Heart right ventricle (tissue), 16 donors: Measurements from ENCODE around the gene CD55. TPM values are rescaled to one million over a fixed set of nuclear protein-coding genes. Genes with fewer than 3 reads are reported as not detected.
A peak's percentile ranks its signal among the peaks of the same experiment; 100 is the strongest.

ENCODE experiments used
- ATAC-seq, 8 donors: fragments of 200-7000 bp; cut with Tn5 transposase; one replicate each; pipeline ENCODE4 v1.9.1; 2020; ENCODE audit warnings: mild to moderate bottlenecking in 8 of 8, moderate library complexity in 8 of 8, moderate number of reproducible peaks in 1 of 8
- DNase-seq, 2 donors: peaks; one replicate each; pipeline ENCODE4 v3.0.0-alpha.2; 2020
- H3K27ac ChIP-seq, 10 donors: fragments of 200-600 bp; sonication (generic) in 2 of 10; one replicate each; pipeline versions ENCODE4 v1.5.0 to v1.8.0; 2020 to 2022; ENCODE audit warnings: mild to moderate bottlenecking in 3 of 10
- H3K27me3 ChIP-seq, 7 donors: fragments of 200-600 bp; one replicate each; pipeline ENCODE4 v1.8.0; 2021 to 2022; ENCODE audit warnings: mild to moderate bottlenecking in 2 of 7
- H3K36me3 ChIP-seq, 9 donors: fragments of 200-600 bp; sonication (generic) in 1 of 9; one replicate each; pipeline versions ENCODE4 v1.5.0 to v1.8.0; 2020 to 2022; ENCODE audit warnings: mild to moderate bottlenecking in 2 of 9
- H3K4me1 ChIP-seq, 9 donors: fragments of 200-600 bp; sonication (generic) in 1 of 9; one replicate each; pipeline versions ENCODE4 v1.5.0 to v1.8.0; 2020 to 2022; ENCODE audit warnings: mild to moderate bottlenecking in 4 of 9
- H3K4me3 ChIP-seq, 10 donors: fragments of 200-600 bp; sonication (generic) in 2 of 10; one replicate each; pipeline versions ENCODE4 v1.5.0 to v1.8.0; 2020 to 2022; ENCODE audit warnings: mild to moderate bottlenecking in 7 of 10, moderate library complexity in 2 of 10
- H3K9me3 ChIP-seq, 11 donors: fragments of 200-600 bp in 10 of 11; sonication (generic) in 2 of 11; one replicate each; pipeline versions ENCODE4 v1.5.0 to v1.8.0; 2013 to 2022; ENCODE audit warnings: mild to moderate bottlenecking in 2 of 11, control low read depth in 1 of 11, moderate library complexity in 1 of 11
- WGBS, 2 donors: extraction: QIAGEN DNeasy Blood & Tissue Kit; methylation state at CpG; one replicate each; pipeline ENCODE4 v1.1.7; 2013; ENCODE audit warnings: inconsistent platforms in 1 of 2; 5-methylcytosine and 5-hydroxymethylcytosine counted together
- intact Hi-C, 10 donors: fragments of 100-400 bp; cut with DNase I; formaldehyde crosslinking; loops; one replicate each; pipeline versions ENCODE4 v1.11.1 to v1.14.2; 2022
- polyA plus RNA-seq, 2 donors: library from polyadenylated mRNA; stranded (reverse); fragments of 200-250 nt; gene quantifications; one replicate each; pipeline ENCODE4 v1.2.3, GENCODE V29; 2013
- total RNA-seq, 10 donors: library from RNA; stranded (reverse); fragmentation: NEBNext Ultra II Directional in 3 of 10; extraction: Animal tissue kit (Norgen Biotek cat#: 25700) in 3 of 10; gene quantifications; one replicate each; pipeline versions ENCODE4 v1.2.1 to v1.2.4, GENCODE V29; 2021 to 2023
- TF ChIP-seq, protein P1 (sequence below), 9 donors: fragments of 200-600 bp; sonication (generic) in 2 of 9; IDR thresholded peaks; one replicate each; pipeline versions ENCODE4 v1.5.0 to v1.8.0; 2021 to 2022; ENCODE audit warnings: antibody characterized with exemption in 9 of 9, mild to moderate bottlenecking in 5 of 9, moderate library complexity in 1 of 9
- donor health status: Arrhythmogenic right ventricular cardiomyopathy.
- donor health status: ischemic (EF 13 %, LVEDD 7.1; RV severe dilation, severe dysfunction).
- donor health status: healthy with polysubstance abuse.
- donor health status: DM: no; HTN: yes; CAD: no.
- donor health status: DM: no; HTN: no; CAD: no.
- donor health status: ischemic (EF 25% LVEDD 6.9; RV normal size, moderate dysfunction).
- donor health status: ischemic (EF 25% LVEDD 5.7; RV mildly dilated, moderate dysfunction).
- donor health status: healthy.
- donor health status: DM: yes; HTN: yes; CAD: no.
- donor health status: Ischemic cardiomyopathy.
- donor health status: ischemic (EF 35%, LVEDD 5.7; RV mildly dilated, moderate dysfunction).
- donor health status: nonischemic (EF 11% LVEDD 7.7; RV severe dilation, severe dysfunction).
- donor health status: DM: yes; HTN: yes; CAD: no.
- donor health status: PGD.
- donor health status: ischemic (EF 29% LVEDD 5.4; RV normal size, mild dysfunction).
- donor health status: nonischemic (EF 23%, LVEDD 6.1; RV moderate dilation, normal function).

Gene CD55
- total and polyA plus RNA-seq, 12 donors: 25.3 to 132 (median 81.4) TPM

DNA sequence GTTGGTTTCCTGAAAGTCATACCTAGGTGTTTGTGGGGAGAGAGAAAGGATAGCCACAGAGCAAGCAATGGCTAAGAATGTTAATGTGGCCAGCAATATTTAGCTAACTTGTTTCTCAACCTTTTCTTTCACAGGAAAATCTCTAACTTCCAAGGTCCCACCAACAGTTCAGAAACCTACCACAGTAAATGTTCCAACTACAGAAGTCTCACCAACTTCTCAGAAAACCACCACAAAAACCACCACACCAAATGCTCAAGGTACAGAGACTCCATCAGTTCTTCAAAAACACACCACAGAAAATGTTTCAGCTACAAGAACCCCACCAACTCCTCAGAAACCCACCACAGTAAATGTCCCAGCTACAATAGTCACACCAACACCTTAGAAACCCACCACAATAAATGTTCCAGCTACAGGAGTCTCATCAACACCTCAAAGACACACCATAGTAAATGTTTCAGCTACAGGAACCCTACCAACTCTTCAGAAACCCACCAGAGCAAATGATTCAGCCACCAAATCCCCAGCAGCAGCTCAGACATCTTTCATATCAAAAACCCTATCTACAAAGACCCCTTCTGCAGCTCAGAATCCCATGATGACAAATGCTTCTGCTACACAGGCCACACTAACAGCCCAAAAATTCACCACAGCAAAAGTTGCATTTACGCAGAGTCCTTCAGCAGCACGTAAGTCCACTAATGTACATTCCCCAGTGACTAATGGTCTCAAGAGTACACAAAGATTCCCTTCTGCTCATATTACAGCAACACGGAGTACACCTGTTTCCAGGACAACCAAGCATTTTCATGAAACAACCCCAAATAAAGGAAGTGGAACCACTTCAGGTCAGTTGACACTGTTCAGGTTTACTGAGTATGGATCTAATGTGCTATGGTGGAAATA lies 15.3 kb downstream of the CD55 start:
- WGBS, 2 donors: 54 to 75% methylated on average over 3 of the region's 3 CpGs
- DNase-seq: no peak
- intact Hi-C loops: loop anchor here in 1 of 10 donors (10.0 kb wide), 1 partner anchor 252 kb away; the partner anchor contains the start of gene C4BPB
- Histone ChIP-seq H3K27ac (peak overlapping the region in 1 of 10 donors; percentile 83), H3K9me3 (peaks cover 0 to 17% (median 0%) of the 10 kb centered on the region in 11 donors), H3K36me3 (peaks cover 0 to 95% (median 40%) of the 10 kb centered on the region in 9 donors), H3K27me3 (no peaks in the 10 kb centered on the region), H3K4me1 (peaks cover 0 to 39% (median 0%) of the 10 kb centered on the region in 9 donors), H3K4me3 (no peak overlapping the region)
- TF ChIP-seq, protein P1, sequence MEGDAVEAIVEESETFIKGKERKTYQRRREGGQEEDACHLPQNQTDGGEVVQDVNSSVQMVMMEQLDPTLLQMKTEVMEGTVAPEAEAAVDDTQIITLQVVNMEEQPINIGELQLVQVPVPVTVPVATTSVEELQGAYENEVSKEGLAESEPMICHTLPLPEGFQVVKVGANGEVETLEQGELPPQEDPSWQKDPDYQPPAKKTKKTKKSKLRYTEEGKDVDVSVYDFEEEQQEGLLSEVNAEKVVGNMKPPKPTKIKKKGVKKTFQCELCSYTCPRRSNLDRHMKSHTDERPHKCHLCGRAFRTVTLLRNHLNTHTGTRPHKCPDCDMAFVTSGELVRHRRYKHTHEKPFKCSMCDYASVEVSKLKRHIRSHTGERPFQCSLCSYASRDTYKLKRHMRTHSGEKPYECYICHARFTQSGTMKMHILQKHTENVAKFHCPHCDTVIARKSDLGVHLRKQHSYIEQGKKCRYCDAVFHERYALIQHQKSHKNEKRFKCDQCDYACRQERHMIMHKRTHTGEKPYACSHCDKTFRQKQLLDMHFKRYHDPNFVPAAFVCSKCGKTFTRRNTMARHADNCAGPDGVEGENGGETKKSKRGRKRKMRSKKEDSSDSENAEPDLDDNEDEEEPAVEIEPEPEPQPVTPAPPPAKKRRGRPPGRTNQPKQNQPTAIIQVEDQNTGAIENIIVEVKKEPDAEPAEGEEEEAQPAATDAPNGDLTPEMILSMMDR (IDR thresholded peaks at IDR 0.05): no peak
- peak in 2 of 8 donors; percentile 25 to 44 for ATAC-seq

DNA sequence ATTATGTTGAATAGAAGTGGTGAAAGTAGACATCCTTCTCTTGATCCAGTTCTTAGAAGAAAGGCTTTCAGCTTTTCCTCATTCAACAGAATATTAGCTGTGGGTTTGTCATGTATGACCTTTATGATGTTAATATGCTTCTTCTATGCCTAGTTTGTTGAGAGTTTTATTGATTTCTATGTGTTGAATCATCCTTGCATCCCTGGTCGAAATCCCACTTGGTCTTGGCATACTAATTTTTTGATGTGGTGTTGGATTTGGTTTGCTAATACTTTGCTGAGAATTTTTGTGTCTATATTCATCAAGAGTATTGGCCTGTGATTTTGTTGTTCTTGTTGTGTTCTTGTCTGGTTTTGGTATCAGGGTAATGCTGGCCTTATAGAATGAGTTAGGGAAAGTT lies 20.9 kb downstream of the CD55 start:
- whole genome bisulfite sequencing, 2 donors: 95 to 100% methylated on average over 1 of the region's 1 CpG
- no peak for ATAC-seq
- H3K27ac ChIP-seq: no peak overlapping the region
- H3K4me1 ChIP-seq: peaks cover 0 to 31% (median 9%) of the 10 kb centered on the region in 9 donors
- H3K4me3 ChIP-seq: no peak overlapping the region
- H3K27me3 ChIP-seq: no peaks in the 10 kb centered on the region
- DNase-seq: no peak
- H3K36me3 ChIP-seq: peaks cover 0 to 88% (median 18%) of the 10 kb centered on the region in 9 donors
- TF ChIP-seq, protein P1 (IDR thresholded peaks at IDR 0.05): no peak
- intact Hi-C loops: loop anchor here in 1 of 10 donors (2.0 kb wide), 1 partner anchor 16 kb away; no protein-coding TSS in a partner anchor
- H3K9me3 ChIP-seq: no peaks in the 10 kb centered on the region

DNA sequence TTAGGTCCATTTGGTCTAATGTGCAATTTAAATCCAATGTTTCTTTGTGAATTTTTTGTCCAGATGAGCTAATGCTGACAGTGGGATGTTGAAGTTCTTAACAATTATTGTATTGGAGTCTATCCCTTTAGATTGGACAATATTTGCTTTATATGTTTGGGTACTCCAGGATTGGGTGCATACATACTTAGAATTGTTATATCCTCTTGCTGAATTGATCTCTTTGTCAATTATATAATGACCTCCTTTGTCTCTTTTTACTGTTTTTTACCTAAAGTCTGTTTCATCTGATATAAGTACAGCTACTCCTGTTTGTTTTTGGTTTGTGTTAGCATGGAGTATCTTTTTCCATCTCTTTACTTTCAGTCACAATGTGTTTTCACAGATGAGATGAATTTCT lies 22.2 kb downstream of the CD55 start:
- Histone ChIP-seq H3K27ac (no peak overlapping the region), H3K4me3 (no peak overlapping the region), H3K27me3 (no peaks in the 10 kb centered on the region), H3K4me1 (peaks cover 0 to 31% (median 9%) of the 10 kb centered on the region in 9 donors), H3K36me3 (peaks cover 0 to 88% (median 19%) of the 10 kb centered on the region in 9 donors), H3K9me3 (peaks cover 0 to 5% (median 2%) of the 10 kb centered on the region in 11 donors)
- TF ChIP-seq, protein P1 (IDR thresholded peaks at IDR 0.05): no peak
- no peak for DNase-seq
- intact Hi-C loops: loop anchor here in 1 of 10 donors (2.0 kb wide), 1 partner anchor 17 kb away; no protein-coding TSS in a partner anchor
- ATAC-seq: no peak

DNA sequence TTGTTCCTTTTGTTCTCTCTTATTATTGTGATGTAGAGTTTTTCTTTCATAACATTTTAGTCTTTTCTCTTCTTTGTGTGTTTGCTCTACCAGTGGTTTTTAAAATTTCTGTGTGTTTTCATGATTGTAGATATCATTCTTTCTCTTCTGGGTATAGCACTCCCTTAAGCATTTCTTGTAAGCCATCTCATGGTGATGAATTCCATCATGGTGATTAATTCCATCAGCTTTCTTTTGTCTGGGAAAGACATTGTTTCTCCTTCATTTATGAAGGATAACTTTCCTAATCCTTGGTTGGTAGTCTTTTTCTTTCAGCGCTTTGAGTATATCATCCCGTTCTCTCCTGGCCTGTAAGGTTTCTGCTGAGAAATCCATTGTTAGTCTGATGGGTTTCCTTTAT lies 22.7 kb downstream of the CD55 start:
- no peak overlapping the region for H3K4me3 ChIP-seq
- H3K36me3 ChIP-seq: peaks cover 0 to 88% (median 22%) of the 10 kb centered on the region in 9 donors
- no peak for DNase-seq
- H3K27me3 ChIP-seq: no peaks in the 10 kb centered on the region
- peaks cover 0 to 31% (median 9%) of the 10 kb centered on the region in 9 donors for H3K4me1 ChIP-seq
- peaks cover 0 to 10% (median 5%) of the 10 kb centered on the region in 11 donors for H3K9me3 ChIP-seq
- no peak for ATAC-seq
- TF ChIP-seq, protein P1 (IDR thresholded peaks at IDR 0.05): no peak
- intact Hi-C loops: no loop called here
- 95 to 99% methylated on average over 2 of the region's 2 CpGs for WGBS, 2 donors
- no peak overlapping the region for H3K27ac ChIP-seq
